GM12865 (cell line): ENCODE data around the gene ADD2.

Experiments
- DNase-seq: peaks from one replicate; pipeline ENCODE4 v3.0.0; 2010; ENCODE audit warnings: low read depth
- H3K4me3 ChIP-seq: 2 replicates; pipeline ENCODE4 v1.5.1; 2011; ENCODE audit warnings: mild to moderate bottlenecking, low read depth, low read length, control low read depth
- CTCF ChIP-seq: IDR thresholded peaks from 2 replicates; pipeline ENCODE4 v1.5.1; 2011; ENCODE audit warnings: low read length, control low read depth, low read depth, inconsistent platforms; ENCODE audit not compliant: insufficient read depth; ENCODE audit errors: missing control alignments

ADD2 gene

DNA sequence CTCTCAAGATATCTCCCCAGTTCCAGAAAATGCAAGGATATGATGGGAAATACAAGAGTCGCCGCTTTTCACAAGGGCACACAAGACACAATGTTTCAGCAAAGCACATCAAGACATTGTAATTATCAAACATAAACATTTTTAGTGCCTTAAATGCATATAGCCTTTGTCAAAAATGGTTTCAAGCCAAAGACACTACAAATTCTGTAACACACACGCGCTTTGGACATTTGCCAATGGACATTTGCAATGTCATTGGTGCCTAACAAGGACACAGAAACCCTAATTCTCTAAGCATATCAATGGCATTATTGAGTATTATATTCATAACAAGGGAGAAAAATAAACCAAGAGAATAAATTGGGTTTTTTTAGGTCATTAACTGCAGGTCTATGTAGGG lies 16.1 kb downstream of the ADD2 start:
- DNase-seq = no peak
- no peak for TF ChIP-seq CTCF
- no peak overlapping the region for H3K4me3 ChIP-seq

DNA sequence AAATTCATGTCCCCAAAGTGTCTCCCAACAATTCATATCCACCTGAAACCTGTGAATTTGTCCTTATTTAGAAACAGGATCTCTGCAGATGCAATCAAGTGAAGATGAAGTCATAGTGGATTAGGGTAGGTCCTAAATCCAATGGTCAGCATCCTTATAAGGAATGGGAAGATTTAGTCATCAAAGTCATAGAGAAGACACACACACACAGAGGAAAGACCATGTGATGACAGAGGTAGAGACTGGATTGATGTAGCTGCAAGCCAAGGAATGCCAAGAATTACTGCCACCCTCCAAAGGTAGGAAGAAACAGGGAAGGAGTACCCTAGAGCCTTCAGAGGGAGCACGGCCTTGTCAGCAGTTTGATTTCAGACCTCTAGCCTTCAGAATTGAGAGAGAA lies 17.7 kb downstream of the ADD2 start:
- no peak for DNase-seq
- H3K4me3 ChIP-seq = no peak overlapping the region
- TF ChIP-seq CTCF = no peak

GRCh38 chr2:70748002-70748784 lies 19.8 kb downstream of the ADD2 start:
- no peak for TF ChIP-seq CTCF
- no peak for DNase-seq
- no peak overlapping the region for H3K4me3 ChIP-seq

- no peak overlapping the region for H3K4me3 ChIP-seq
- TF ChIP-seq CTCF = no peak
- DNase-seq = no peak
These were observed 20.7 kb downstream of the ADD2 start for GRCh38 chr2:70747284-70747683.

DNA sequence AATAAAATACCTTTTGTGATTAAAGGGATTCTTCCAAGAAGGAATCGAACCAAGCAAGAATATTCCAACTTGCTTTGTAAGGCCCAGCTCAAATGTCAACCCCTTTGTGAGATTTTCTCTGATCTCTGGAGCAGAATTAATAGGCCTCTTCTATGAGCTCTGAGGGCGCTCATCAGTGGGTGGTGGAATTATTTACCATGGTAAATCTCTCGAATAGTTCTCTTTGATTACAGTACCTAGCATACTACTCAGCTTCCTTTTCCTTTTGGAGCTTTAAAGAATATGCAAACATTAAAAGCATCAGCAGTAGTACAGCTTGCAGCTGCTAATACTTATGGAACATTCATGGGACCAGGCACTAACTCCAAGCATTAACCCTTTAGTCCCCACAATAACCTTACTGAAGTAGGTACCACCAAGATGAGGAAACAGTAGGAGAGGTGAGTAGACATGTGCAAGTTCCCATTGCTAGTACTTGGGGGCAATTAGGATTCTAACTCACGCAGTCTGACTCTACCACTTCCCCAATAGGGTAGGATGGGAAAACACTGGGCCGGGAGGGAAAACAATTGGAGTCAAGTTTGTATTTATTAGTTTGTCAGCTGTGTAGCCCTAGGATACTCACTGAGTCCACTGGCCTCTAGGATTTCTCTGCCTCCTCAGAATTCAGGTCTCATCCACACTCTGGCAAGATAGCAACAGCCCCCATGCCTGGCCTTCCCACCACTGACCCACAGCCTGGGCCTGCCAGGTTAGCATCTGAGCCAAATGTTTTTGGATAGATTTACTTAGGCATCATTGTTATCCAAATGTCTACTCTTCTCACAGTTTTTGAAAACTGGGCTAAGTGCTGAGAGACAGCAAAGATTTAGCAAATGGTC lies 21.7 kb downstream of the ADD2 start:
- DNase-seq = no peak
- TF ChIP-seq CTCF = no peak
- H3K4me3 ChIP-seq = no peak overlapping the region

- DNase-seq = no peak
These were observed 22.6 kb downstream of the ADD2 start for GRCh38 chr2:70745276-70745825.

More at GRCh38 chr2:70745276-70745825, 22.6 kb downstream of the ADD2 start:
- no peak for TF ChIP-seq CTCF
- H3K4me3 ChIP-seq = no peak overlapping the region
